ENCODE data around the gene AIPL1. TPM values are rescaled to one million over a fixed set of nuclear protein-coding genes. Genes with fewer than 3 reads are reported as not detected.

The AIPL1 gene
- total and polyA plus RNA-seq, 4 donors = not detected

- WGBS, 2 donors = 38 to 50% methylated on average over 4 of the region's 4 CpGs
- TF ChIP-seq CTCF (IDR thresholded peaks at IDR 0.05; ENCODE audit: control extremely low read depth, extremely low read depth) = no peak
- H3K36me3 ChIP-seq (ENCODE audit: control insufficient read depth in 4 of 4, insufficient read depth in 4 of 4, low read length in 4 of 4) = no peaks in the 10 kb centered on the region
- no peaks in the 10 kb centered on the region for H3K4me1 ChIP-seq (ENCODE audit: control insufficient read depth in 5 of 5, insufficient read depth in 5 of 5, low read length in 5 of 5)
- no peak overlapping the region for H3K9ac ChIP-seq (ENCODE audit: insufficient read depth in 1 of 2, low read length in 2 of 2)
- H3K4me3 ChIP-seq = no peak overlapping the region
- H3K27me3 ChIP-seq (ENCODE audit: control insufficient read depth in 3 of 3, insufficient read depth in 3 of 3, low read length in 2 of 3) = peaks cover 0 to 7% (median 6%) of the 10 kb centered on the region in 3 donors
- H3K9me3 ChIP-seq (ENCODE audit: control insufficient read depth in 4 of 4, insufficient read depth in 3 of 4, low read length in 3 of 4) = no peaks in the 10 kb centered on the region
- no peak for DNase-seq
- ATAC-seq (ENCODE audit: insufficient read depth, low FRiP score) = no peak
- H3K27ac ChIP-seq (ENCODE audit: low read depth in 1 of 2, low read length in 1 of 2) = no peak overlapping the region
Observed at GRCh38 chr17:6437466-6437865, 2.5 kb upstream of the AIPL1 start.

- no peak overlapping the region for H3K27ac ChIP-seq (ENCODE audit: low read depth in 1 of 2, low read length in 1 of 2)
- WGBS, 2 donors = 15 to 18% methylated on average over 9 of the region's 9 CpGs
- no peaks in the 10 kb centered on the region for H3K9me3 ChIP-seq (ENCODE audit: control insufficient read depth in 4 of 4, insufficient read depth in 3 of 4, low read length in 3 of 4)
- H3K4me3 ChIP-seq = no peak overlapping the region
- H3K36me3 ChIP-seq (ENCODE audit: control insufficient read depth in 4 of 4, insufficient read depth in 4 of 4, low read length in 4 of 4) = no peaks in the 10 kb centered on the region
- ATAC-seq (ENCODE audit: insufficient read depth, low FRiP score) (peak; percentile 79), DNase-seq (peak; percentile 52 to 66 (median 63))
- H3K9ac ChIP-seq (ENCODE audit: insufficient read depth in 1 of 2, low read length in 2 of 2) = no peak overlapping the region
- TF ChIP-seq CTCF (IDR thresholded peaks at IDR 0.05; ENCODE audit: control extremely low read depth, extremely low read depth) = peak; percentile 75
- no peaks in the 10 kb centered on the region for H3K4me1 ChIP-seq (ENCODE audit: control insufficient read depth in 5 of 5, insufficient read depth in 5 of 5, low read length in 5 of 5)
- peaks cover 0 to 7% (median 6%) of the 10 kb centered on the region in 3 donors for H3K27me3 ChIP-seq (ENCODE audit: control insufficient read depth in 3 of 3, insufficient read depth in 3 of 3, low read length in 2 of 3)
Observed at GRCh38 chr17:6435968-6436367, 1.0 kb upstream of the AIPL1 start.

GRCh38 chr17:6430769-6431168 lies 4.2 kb downstream of the AIPL1 start:
- Histone ChIP-seq H3K9me3 (ENCODE audit: control insufficient read depth in 4 of 4, insufficient read depth in 3 of 4, low read length in 3 of 4) (no peaks in the 10 kb centered on the region), H3K9ac (ENCODE audit: insufficient read depth in 1 of 2, low read length in 2 of 2) (no peak overlapping the region), H3K4me1 (ENCODE audit: control insufficient read depth in 5 of 5, insufficient read depth in 5 of 5, low read length in 5 of 5) (peaks cover 0 to 2% (median 0%) of the 10 kb centered on the region in 5 donors), H3K36me3 (ENCODE audit: control insufficient read depth in 4 of 4, insufficient read depth in 4 of 4, low read length in 4 of 4) (no peaks in the 10 kb centered on the region), H3K27ac (ENCODE audit: low read depth in 1 of 2, low read length in 1 of 2) (no peak overlapping the region), H3K27me3 (ENCODE audit: control insufficient read depth in 3 of 3, insufficient read depth in 3 of 3, low read length in 2 of 3) (peaks cover 0 to 2% (median 0%) of the 10 kb centered on the region in 3 donors), H3K4me3 (no peak overlapping the region)
- TF ChIP-seq CTCF (IDR thresholded peaks at IDR 0.05; ENCODE audit: control extremely low read depth, extremely low read depth) = no peak
- ATAC-seq (ENCODE audit: insufficient read depth, low FRiP score) = no peak
- no peak for DNase-seq

- Histone ChIP-seq H3K27me3 (ENCODE audit: control insufficient read depth in 3 of 3, insufficient read depth in 3 of 3, low read length in 2 of 3) (peaks cover 0 to 2% (median 0%) of the 10 kb centered on the region in 3 donors), H3K4me1 (ENCODE audit: control insufficient read depth in 5 of 5, insufficient read depth in 5 of 5, low read length in 5 of 5) (peaks cover 0 to 2% (median 0%) of the 10 kb centered on the region in 5 donors), H3K36me3 (ENCODE audit: control insufficient read depth in 4 of 4, insufficient read depth in 4 of 4, low read length in 4 of 4) (no peaks in the 10 kb centered on the region), H3K9ac (ENCODE audit: insufficient read depth in 1 of 2, low read length in 2 of 2) (no peak overlapping the region), H3K4me3 (no peak overlapping the region), H3K27ac (ENCODE audit: low read depth in 1 of 2, low read length in 1 of 2) (no peak overlapping the region), H3K9me3 (ENCODE audit: control insufficient read depth in 4 of 4, insufficient read depth in 3 of 4, low read length in 3 of 4) (no peaks in the 10 kb centered on the region)
- ATAC-seq (ENCODE audit: insufficient read depth, low FRiP score) (no peak), DNase-seq (no peak)
- 84 to 91% methylated on average over 7 of the region's 7 CpGs for WGBS, 2 donors
- no peak for TF ChIP-seq CTCF (IDR thresholded peaks at IDR 0.05; ENCODE audit: control extremely low read depth, extremely low read depth)
Observed at GRCh38 chr17:6429266-6429665, 5.7 kb downstream of the AIPL1 start.

All from lung (tissue), 12 donors.